Ishikawa (cell line): Measurements from ENCODE around the gene ETV5.

Experiments used
- CEBPB ChIP-seq: IDR thresholded peaks from 2 replicates; pipeline ENCODE4 v1.6.1; 2012
- CREB1 ChIP-seq: IDR thresholded peaks from 2 replicates; pipeline ENCODE4 v1.6.1; 2012; ENCODE audit warnings: low read depth
- EGR1 ChIP-seq: IDR thresholded peaks from 2 replicates; pipeline ENCODE4 v1.6.1; 2012
- EP300 ChIP-seq: IDR thresholded peaks from 2 replicates; pipeline ENCODE4 v1.6.1; 2012; ENCODE audit warnings: borderline replicate concordance
- FOXM1 ChIP-seq: IDR thresholded peaks from 2 replicates; pipeline ENCODE4 v1.6.1; 2012; ENCODE audit warnings: low read depth, borderline replicate concordance
- NFIC ChIP-seq: IDR thresholded peaks from 2 replicates; pipeline ENCODE4 v1.6.1; 2012
- RAD21 ChIP-seq: IDR thresholded peaks from 2 replicates; pipeline ENCODE4 v1.6.1; 2012; ENCODE audit warnings: low read depth
- REST ChIP-seq: IDR thresholded peaks from 2 replicates; pipeline ENCODE4 v1.6.1; 2012; ENCODE audit warnings: low read depth, mild to moderate bottlenecking
- TAF1 ChIP-seq: IDR thresholded peaks from 2 replicates; pipeline ENCODE4 v1.6.1; 2012; ENCODE audit warnings: low read depth, mild to moderate bottlenecking
- TCF12 ChIP-seq: IDR thresholded peaks from 2 replicates; pipeline ENCODE4 v1.6.1; 2012; ENCODE audit warnings: low read depth
- TEAD4 ChIP-seq: IDR thresholded peaks from 2 replicates; pipeline ENCODE4 v1.6.1; 2012
- USF1 ChIP-seq: IDR thresholded peaks from 2 replicates; pipeline ENCODE4 v1.6.1; 2012
- YY1 ChIP-seq: IDR thresholded peaks from 2 replicates; pipeline ENCODE4 v1.6.1; 2012; ENCODE audit warnings: low read depth
- ZBTB7A ChIP-seq: IDR thresholded peaks from 2 replicates; pipeline ENCODE4 v1.6.1; 2012; ENCODE audit warnings: low read depth
- TF ChIP-seq, protein P1 (sequence below): IDR thresholded peaks from 2 replicates; pipeline ENCODE4 v1.6.1; 2012

ETV5 gene

DNA sequence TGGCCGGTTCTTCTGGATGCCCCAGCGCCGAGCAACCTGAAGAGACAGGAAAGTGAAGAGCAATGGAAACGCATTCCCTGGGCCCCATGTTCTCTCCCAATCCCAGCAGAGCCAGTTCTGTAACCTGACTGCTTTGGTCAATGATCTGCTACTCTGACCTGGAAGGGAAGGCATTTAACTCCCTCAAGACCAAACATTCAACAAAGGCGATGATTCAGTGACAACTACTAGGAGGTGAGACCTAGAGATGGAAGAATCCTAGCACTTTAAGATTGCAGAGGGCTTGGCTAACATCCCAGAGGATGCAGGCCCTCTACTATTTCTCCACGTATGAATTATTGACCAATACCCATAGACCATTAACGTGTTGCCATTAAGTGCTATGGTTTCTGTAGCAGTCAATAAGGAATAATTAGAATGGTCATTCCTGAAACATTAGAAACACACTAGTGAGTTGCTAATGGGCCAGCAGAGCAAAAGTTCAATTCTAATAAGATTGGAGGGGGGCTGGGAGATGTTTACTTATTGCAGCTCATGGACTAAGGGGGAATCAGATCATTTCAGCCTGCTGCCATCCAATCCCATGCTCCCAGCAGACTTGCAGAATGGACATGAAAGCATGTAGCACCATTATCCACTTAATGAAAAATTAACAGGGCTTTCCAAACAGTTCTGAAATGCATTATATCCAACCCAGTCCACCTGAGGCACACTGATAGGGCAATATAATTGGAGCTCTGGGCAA lies 56.6 kb downstream of the ETV5 start:
- TF ChIP-seq, protein P1, sequence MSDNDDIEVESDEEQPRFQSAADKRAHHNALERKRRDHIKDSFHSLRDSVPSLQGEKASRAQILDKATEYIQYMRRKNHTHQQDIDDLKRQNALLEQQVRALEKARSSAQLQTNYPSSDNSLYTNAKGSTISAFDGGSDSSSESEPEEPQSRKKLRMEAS: no peak

DNA sequence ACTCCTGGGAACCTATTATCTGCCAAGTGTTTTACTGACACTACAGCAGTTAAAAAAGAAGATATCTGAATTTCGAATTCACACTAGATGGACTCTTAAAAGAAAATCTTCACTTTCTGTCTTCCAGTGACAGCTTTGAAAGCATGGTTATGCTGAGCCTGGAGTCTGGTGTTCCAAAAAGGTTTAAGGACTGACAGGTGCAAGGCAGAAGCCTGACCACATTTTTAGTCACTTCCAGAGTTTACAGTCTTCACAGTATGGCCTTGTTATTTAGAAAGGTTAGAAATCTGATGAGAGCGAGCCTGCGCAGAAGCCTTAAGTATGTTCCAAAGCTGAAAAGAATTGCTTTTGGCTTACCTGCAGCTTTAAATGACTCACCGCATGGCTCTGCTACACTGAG lies 59.9 kb downstream of the ETV5 start:
- TF ChIP-seq EGR1 (no peak), CEBPB (no peak), NFIC (no peak), TCF12 (no peak), REST (no peak), FOXM1 (no peak), RAD21 (no peak), YY1 (no peak), TEAD4 (no peak), CREB1 (no peak), TAF1 (no peak), EP300 (no peak), USF1 (no peak), ZBTB7A (no peak)
- TF ChIP-seq, protein P1: no peak

GRCh38 chr3:186048119-186048518 lies 60.8 kb downstream of the ETV5 start:
- TF ChIP-seq USF1: no peak
- no peak for TF ChIP-seq ZBTB7A

GRCh38 chr3:186046838-186047237 lies 62.1 kb downstream of the ETV5 start:
- TF ChIP-seq TEAD4: no peak

DNA sequence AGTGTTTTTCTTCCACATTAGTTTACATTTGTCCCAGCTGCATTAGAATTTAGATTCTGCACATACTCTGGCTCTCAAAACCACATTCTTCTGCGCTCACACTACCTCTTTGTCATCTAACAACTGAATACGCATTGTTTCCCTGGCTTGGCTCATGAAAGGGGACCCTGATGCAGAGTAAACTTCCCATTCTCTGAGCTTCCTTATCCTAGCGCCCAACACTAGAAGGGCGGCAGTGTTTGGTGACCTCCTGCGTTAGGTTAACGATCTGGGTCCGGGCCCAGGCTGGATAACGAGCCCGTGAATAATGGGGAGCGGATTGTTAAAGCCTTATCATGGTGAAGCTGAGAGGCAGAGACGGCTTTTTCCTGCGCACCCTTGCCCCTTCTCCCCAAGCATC lies 63.9 kb downstream of the ETV5 start:
- TF ChIP-seq TEAD4 (no peak), CREB1 (no peak), NFIC (no peak), ZBTB7A (no peak), FOXM1 (no peak)

DNA sequence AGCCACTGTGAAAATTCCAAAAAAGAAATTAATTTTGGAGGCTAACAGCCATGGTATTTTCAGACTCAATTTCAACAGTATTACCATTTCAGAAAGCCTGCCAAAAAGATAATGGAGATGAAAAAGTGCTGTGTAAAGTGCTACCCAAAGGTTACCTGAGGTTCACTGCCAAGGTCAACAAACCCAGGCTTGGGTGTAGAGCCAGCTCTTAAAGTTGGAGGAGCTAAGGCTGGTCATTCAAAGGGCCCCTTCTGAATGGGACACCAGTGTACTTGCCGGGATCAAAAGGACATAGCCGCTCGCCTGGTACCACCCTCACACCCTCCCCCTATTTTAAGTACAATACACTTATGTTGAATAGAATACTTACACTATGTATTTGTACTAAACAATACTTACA lies 64.5 kb downstream of the ETV5 start:
- TF ChIP-seq TAF1: no peak
- TF ChIP-seq FOXM1: no peak
- TF ChIP-seq REST: no peak
- TF ChIP-seq RAD21: no peak
- no peak for TF ChIP-seq EP300
- TF ChIP-seq USF1: no peak

GRCh38 chr3:186042521-186043202 lies 66.2 kb downstream of the ETV5 start:
- TF ChIP-seq REST (no peak), CREB1 (no peak), YY1 (no peak), FOXM1 (no peak), RAD21 (no peak), NFIC (no peak), TCF12 (no peak), ZBTB7A (no peak), TAF1 (no peak), EP300 (no peak), TEAD4 (no peak), EGR1 (no peak), USF1 (no peak), CEBPB (no peak)
- TF ChIP-seq, protein P1: no peak
